AG09319 (cell line): ENCODE data around the gene PDCD4.

Source experiments
- DNase-seq: peaks from one replicate; pipeline ENCODE4 v3.0.0-alpha.2; 2010; ENCODE audit warnings: low read depth; ENCODE audit errors: extremely low read depth
- TF ChIP-seq, protein P1 (sequence below): IDR thresholded peaks from 2 replicates; pipeline ENCODE4 v1.5.1; 2011; ENCODE audit warnings: low read depth, mild to moderate bottlenecking, inconsistent platforms, low read length, moderate library complexity

Gene PDCD4

DNA sequence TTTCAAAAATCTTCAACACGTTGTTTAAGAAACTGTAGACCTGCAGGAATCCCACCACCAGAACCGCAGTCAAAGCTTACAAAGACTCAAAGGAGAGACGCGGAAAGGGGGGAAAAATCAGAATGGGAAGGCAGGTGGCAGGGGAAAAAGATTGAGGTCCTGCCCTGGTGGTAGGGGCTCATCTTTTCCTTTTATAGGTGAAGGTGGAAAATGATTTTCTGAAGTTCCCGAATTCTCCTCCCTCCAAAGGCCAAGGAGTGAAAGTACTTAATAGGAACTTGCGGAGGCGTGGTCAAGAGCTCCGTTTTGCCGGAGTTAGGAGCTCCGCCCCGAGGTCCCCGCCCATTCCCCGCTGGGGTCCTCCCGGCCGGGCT is 46.5 kb downstream of the PDCD4 start:
- peak; percentile 92 for DNase-seq
- TF ChIP-seq, protein P1, sequence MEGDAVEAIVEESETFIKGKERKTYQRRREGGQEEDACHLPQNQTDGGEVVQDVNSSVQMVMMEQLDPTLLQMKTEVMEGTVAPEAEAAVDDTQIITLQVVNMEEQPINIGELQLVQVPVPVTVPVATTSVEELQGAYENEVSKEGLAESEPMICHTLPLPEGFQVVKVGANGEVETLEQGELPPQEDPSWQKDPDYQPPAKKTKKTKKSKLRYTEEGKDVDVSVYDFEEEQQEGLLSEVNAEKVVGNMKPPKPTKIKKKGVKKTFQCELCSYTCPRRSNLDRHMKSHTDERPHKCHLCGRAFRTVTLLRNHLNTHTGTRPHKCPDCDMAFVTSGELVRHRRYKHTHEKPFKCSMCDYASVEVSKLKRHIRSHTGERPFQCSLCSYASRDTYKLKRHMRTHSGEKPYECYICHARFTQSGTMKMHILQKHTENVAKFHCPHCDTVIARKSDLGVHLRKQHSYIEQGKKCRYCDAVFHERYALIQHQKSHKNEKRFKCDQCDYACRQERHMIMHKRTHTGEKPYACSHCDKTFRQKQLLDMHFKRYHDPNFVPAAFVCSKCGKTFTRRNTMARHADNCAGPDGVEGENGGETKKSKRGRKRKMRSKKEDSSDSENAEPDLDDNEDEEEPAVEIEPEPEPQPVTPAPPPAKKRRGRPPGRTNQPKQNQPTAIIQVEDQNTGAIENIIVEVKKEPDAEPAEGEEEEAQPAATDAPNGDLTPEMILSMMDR, result no peak; the same call in 1 of the 2 replicates

DNA sequence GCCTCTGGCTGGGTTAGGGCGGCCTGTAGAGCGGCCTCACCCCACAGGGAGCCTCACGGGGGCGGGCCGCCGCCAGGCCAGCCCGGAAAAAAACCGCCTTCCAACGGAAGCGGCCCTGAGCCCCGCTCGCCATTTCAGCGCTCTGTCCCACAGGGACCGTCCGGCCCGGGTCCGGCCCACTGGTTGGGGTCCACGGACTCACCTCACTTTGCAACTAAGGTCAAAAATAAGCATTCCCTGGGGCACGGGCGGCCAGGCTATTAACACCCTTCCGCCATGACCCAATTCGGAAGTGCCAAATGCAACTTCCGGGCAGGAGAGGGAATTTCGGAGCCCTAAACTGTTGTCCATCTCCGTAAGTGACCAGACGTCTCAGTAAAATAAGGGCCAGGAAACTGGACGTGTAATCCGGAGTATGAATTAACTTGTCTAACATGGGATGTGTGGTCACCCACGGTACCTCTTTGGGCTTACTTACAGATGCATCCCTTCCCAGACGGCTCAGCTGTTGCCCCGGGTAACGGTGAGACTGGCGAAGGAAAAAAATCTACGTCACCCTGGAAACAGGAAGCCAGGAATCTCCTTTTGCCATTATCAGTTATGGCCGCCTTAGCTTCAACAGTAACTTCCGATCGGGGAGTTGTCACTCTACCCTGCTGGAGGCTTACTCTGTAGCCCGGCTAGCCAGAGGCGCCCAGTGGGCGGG is 47.1 kb downstream of the PDCD4 start, which contains the start of gene BBIP1:
Gene BBIP1, minus strand, starts transcription at position 538 of the 706 bp plus-strand sequence. CDS start 1,023 bp downstream, outside the sequence.
- TF ChIP-seq, protein P1, result no peak
- peak; percentile 100 for DNase-seq

DNA sequence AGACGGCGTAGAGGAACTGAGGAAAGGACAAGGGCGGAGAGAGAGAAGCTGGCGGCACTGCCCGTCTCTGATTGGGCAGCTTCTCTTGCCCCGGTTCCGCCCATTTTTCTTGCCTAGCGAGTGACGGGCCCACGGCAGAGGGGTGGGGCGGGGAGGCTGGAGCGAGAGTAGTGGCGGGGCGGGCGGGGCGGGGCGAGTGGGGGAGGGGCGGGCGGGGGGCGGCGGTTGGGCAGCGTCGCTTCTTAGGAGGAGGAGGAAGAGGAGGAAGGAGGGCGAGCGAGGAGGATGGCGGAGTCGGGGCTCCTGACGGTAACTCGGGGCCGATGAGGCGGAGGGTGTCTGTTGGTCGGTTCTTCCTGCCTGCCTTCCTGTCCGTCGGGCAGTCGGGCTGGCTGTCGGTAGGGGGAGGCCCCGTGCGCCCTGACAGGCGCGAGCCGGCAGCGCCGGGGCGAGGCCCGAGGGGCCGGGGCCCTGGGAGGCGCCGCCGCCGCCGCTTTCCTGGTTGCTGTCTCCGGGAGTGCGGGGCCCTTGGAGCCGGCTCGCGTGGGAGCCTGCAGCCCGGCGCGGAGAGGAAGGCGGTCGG is 47.7 kb downstream of the PDCD4 start, which contains the start of gene SHOC2:
Gene SHOC2, plus strand, starts transcription at position 256 of the 583 bp plus-strand sequence. CDS start 44,755 bp downstream, outside the sequence.
- no peak for DNase-seq
- TF ChIP-seq, protein P1, result peak; percentile 27

DNA sequence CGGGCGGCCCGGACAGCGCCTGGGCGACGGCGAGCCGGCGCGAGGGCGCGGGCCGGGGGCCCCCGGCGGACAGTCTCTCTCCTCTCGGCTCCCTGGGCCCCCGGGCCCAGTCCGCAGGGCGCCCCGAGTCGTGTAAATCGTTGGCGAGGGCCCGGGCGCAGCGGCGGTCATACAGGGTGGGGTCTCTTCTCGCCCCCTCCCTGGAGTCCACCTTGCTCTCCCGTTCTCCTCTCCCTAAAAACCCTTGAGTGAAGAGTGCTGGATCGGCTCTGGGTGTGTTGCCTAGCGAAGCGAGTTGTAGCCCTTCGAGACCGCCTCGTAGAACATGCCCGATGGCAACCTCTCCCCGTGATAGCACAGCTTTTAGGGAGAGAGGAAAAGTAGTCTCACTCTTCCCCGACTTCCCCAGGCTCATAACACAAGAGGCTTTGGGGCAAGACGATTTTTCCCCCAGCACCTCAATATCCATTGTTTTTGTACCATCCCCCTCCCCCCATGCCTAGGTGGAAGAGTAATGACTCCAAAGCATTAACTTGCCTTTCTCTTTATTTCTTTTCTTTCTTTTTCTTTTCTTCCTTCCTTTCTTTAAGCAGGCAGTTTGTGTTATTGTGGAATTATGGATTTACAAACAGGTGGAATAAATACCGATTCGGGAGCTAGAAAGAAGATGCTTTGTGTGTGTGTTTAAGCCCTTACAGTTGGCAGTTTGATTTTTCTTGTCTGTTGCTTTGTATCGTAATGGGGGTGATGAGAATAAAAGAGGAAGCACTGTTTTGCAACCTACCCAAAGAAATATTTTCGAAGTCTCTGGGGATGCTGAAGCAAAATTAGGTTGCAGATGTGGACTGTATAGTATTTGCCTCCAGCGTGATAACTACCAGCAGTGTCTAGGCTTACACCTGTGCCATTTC is 48.5 kb downstream of the PDCD4 start:
- DNase-seq, result no peak
- TF ChIP-seq, protein P1, result no peak

DNA sequence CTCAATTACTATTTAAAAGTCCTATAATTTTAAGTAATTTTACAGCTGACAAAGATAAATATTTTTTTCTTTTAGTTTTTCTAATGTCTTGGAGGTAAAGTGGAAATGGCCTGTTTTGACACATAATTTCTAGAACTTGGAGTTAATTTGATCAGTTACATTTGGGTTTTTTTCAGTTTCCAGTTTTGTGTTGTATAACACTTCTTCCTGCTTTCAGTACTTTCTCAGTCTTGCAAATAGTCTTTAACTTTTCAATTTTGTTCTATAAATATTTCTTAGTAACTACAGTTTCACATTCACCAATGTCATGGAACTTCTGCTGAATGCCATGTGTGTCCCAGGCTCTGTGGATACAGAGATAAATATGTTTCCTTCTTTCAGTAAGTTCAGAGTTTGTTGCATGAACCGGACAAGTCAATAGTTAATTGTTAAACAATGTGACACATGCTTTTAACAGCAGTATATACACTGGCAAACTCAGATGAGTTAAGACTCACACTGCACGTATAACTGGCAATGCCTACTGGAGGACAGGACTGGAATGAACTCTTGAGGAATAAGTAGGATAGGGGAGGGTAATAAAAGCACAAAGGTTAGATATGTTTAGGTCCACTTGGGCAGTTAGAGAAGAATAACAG is 52.2 kb downstream of the PDCD4 start:
- DNase-seq, result no peak
- TF ChIP-seq, protein P1, result no peak

DNA sequence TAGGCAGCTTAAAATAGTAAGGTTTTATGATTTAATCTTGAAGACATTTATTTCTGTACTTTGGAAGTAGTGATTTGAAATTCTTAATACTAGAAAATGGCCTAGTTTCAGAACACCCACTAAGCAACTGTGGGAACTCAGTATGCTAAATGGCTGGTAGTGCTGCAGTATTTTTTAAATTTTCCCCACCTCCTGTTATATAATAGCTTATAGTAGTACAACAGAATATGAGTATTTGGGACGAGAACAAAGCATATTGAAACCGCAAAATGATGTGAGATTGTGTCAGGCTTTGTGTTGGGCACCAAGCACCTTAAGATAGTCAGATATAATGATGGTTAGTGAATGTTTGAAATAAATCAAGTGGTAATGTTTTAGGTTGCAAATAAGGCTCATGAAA is 55.7 kb downstream of the PDCD4 start:
- TF ChIP-seq, protein P1, result no peak
- no peak for DNase-seq
